Myocyte (in vitro differentiated cells): ENCODE results near the gene TXNDC15. TPM values are rescaled to one million over a fixed set of nuclear protein-coding genes. Genes with fewer than 3 reads are reported as not detected.
"Not testable (repeated sequence)": the region's sequence is repeated elsewhere in the genome, so short reads cannot be mapped to it uniquely, and the experiment has no call there.

Experiments
- DNase-seq: peaks from one replicate; pipeline ENCODE4 v3.0.0-alpha.2; 2012; ENCODE audit warnings: low read depth
- polyA plus RNA-seq: library from polyadenylated mRNA; unstranded; fragments of >200 nt; gene quantifications from one replicate; pipeline ENCODE4 v1.2.1, GENCODE V29; 2012; ENCODE audit warnings: missing spikeins
- total RNA-seq: library from RNA; depleted of rRNA; stranded (reverse); fragments of >200 nt; gene quantifications from 2 replicates; pipeline ENCODE4 v1.2.3, GENCODE V29; 2014

TXNDC15 gene
- total RNA-seq: 94.8 and 106 TPM in 2 replicates
- polyA plus RNA-seq: 94.9 TPM

- DNase-seq: peak; percentile 87
Measured at GRCh38 chr5:134873987-134874830, at the start of gene TXNDC15. Gene TXNDC15 (plus strand): TSS chr5:134874371. CDS start chr5:134874428, 57 bp downstream.

DNA sequence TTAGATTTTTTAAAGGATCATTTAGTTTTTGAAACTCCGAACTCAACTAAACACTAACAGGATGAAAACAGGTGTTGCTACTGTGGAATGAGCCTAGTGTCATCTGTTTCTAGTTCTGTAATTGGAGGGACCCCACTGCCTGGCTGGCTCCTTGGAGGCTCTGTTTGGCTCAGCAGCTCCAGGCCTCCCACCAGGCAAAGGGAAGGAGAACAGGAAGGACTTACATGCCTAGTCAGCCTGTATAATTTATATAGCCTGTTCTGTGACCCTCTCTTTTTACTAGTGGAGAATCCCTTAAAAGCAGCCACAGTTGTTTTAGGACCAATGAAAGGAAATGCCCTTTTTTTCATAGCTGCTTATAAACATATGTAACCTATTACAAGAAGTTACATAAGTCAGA lies 49.5 kb upstream of the TXNDC15 start:
- DNase-seq: no peak

DNA sequence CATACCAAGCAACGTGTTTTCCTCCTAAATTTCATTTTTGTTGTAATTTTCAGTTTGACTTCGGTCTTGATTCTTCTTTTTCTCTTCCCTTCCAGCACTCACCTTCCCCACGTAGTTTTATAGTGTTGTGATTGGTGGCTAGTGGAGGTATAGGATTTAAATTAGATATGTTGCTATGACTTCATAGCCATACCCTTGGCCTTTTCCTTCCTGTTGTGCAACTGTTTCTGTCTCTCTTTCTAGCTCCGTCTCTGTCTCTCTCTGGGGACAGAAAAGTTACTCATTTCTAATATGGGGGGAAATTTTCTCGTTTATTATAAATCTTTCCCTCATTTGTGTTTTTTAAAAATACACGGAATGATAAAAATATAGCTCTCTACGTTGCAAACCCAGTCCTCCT lies 49.0 kb upstream of the TXNDC15 start:
- DNase-seq: no peak

DNA sequence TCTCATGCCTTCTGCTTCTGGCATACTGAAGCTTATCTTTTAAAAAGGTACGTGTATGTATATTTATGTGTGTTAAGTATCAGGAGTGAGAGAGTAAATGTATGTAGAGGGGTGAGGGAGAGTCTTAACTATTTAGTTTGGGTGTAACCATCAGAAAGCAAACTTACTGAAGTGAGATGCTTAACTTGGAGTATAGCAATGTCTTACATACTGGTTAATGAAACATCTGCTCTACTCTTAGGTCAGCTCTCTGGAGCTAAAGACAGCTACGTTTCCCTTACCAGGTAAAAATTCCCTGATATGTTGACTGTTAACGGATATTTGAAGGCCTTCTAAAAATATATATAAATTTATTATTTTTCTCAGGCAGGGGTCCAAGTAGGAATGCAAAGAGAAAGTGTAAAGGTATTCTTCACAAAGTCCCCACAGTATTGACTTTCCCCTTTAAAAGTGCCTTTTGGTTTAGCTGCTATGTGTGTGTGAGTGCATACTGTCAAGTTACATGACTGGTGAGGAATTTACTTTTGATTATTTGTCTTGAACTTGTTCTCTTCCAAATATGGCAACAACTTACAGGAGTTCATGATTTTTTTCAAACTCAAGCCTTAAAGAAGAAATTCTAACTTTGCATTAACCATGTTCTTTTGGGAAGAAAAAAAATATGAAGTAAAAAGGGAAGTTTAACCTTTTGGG lies 40.7 kb upstream of the TXNDC15 start:
- DNase-seq: no peak

GRCh38 chr5:134835623-134836022 lies 38.5 kb upstream of the TXNDC15 start:
- no peak for DNase-seq

DNA sequence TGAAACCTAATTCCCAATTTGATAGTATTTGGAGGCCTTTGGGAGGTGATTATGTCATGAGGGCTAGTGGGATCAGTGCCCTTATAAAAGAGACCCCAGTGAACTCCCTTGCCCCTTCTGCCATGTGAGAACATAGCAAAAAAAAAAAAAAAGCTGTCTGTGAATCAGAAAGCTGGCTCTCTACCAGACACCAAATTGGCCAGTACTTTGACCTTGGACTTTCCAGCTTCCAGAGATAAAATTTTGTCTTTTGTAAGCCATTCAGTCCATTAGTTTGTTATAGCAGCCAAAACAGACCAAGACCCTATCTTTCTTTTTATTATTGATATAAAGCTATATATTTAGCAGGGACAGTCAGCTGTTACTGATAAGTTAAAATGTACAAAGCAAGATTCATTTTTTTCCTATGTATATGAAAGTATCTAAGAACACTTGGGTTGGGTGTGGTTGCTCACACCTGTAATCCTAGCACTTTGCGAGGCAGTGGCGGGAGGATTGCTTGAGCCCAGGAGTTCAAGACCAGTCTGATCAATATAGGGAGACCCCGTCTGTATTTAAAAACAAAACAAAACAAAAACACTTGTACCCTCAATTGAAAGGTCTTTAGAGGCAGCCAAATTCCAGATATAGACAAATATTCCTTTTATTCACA lies 36.5 kb upstream of the TXNDC15 start:
- DNase-seq: no peak

- DNase-seq: not testable (repeated sequence)
Measured at GRCh38 chr5:134838361-134838760, 35.8 kb upstream of the TXNDC15 start.

DNA sequence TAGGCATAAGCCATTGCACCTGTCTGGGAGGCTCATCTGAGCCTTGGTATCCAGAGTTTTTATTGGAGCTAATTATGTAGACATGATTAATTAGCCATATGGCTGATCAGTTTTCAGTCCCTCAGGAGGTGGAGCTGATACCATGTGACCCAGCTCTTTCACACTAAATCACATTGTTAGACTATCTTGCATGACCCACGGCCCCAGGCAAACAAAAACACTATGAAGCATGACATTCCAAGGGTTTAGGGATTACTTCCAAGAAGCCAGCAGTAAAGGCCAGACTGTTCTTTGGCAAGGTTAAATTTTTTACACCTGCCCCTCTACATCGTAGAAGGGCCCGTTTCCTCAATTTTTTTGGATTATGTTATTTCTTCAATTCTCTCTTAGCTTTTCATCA lies 33.4 kb upstream of the TXNDC15 start:
- DNase-seq: no peak

DNA sequence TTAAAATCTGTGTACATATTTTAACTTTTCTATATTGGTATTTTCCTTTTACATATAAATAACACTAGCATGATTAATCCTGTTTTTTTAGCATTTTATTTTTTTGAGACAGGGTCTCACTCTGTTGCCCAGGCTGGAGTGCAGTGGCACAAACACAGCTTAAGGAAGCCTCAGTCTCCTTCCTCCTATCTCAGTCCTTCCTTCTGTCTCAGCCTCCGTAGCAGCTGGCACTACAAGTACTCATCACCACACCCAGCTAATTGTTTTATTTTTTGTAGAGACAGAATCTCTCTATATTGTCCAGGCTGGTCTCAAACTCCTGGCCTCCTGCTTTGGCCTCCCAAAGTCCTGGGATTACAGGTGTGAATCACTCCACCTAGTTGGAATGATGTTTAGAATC lies 29.9 kb upstream of the TXNDC15 start:
- DNase-seq: no peak

GRCh38 chr5:134845335-134845851 lies 28.8 kb upstream of the TXNDC15 start:
- DNase-seq: no peak

DNA sequence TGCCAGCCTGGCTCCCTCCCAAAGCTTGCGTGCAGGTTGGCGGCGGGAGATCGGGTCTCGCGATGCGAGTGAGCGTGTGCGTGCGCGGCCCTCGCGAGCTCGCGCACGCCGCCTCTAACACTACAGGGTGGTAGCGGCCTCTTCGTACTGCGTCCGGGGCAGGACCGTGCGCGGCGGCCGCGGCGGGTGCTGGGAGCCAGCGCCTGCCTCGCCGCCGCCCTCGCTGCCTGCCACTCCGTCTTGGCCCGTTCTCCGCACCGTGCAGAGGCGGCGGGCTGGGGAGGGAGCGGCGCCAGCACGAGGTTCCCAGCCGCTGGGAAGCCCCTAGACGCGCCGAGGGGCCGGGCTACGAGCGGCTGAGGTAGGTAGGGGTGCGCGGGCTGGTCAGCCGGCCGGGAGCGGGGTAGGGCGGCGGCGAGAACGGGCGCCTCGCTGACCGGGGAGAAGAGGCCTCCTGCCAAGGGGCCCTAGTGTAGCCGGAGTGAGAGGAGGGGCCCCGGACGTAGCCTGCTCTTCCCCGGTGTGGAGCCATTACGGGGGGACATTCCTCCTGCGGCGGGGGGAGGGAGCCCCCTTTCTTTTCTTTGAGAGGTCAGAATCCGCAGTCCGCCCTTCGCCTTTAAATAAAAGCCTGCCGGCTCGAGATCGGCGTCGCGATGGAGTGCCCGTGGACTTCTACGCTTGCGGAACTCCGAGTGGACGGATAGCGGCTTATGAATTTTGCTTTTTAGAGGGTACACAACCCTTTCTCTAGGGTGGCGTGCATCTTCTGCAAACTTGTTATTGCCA lies 28.1 kb upstream of the TXNDC15 start, which contains the start of gene C5orf24:
C5orf24 (plus strand) TSS at position 117 of the 789 bp plus-strand sequence. CDS start 8,933 bp downstream, outside the sequence.
- peak; percentile 97 for DNase-seq

- peak; percentile 41 for DNase-seq
Measured at GRCh38 chr5:134846641-134846960, 27.6 kb upstream of the TXNDC15 start.

DNA sequence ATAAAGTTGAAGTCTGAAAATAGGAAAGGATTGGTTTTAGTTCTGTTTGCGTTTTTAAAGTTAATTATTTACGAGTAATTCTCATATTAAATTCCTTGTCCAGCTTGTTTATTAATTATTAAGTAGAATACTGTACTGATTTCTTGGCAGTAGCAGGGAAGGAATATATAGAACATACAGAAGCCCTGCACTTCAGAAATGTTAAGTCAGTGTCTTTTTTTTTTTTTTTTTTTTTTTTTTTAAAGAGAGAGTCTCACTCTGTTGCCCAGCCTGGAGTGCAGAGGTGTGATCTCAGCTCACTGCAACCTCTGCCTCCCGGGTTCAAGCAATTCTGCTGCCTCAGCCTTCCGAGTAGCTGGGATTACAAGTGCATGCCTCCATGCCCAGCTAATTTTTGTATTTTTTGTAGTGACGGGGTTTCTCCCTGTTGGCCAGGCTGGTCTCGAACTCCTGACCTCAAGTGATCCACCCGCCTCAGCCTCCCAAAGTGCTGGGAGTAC lies 24.7 kb upstream of the TXNDC15 start:
- DNase-seq: not testable (repeated sequence)

DNA sequence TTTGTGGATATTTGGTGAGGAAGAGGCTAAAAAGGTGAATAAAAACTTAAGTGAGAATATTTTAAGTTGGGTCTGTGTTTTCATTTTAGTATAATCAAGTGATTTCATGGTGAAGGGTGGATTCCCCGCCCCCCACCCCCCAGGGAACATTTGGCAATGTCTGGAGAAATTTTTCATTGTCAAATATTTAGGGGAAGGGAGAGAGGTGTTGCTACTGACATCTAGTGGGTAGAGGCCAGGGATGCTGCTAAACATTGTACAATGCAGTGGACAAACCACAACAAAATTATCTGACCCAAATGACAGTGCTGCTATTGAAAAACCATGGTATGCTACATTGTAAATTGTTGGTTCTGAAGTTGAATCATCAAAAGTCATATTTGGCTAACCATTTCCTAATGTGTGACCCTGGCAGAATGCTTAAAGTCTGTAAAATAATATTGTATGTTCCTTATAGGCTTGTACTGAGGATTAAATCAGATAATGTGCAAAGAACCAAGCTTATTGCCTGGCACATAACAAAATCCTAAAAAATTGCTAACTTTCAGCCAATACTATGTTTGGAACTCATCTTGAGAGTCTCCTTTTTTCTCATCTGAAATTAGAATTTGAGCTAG lies 22.8 kb upstream of the TXNDC15 start:
- peak; percentile 44 for DNase-seq

DNA sequence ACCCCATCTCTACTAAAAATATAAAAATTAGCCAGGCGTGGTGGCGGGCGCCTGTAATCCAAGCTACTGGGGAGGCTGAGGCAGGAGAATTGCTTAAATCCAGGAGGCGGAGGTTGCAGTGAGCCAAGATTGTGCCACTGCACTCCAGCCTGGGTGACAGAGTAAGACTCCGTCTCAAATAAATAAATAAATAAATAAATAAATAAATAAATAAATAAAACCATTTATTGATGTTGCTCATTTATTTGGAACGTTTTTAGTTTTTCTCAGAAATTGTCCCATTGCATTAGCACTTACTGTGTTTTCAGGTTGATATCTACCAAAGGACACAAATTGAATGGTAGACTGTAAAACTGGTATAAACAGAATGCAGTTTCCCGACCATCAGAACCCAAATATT lies 17.7 kb upstream of the TXNDC15 start:
- not testable (repeated sequence) for DNase-seq

DNA sequence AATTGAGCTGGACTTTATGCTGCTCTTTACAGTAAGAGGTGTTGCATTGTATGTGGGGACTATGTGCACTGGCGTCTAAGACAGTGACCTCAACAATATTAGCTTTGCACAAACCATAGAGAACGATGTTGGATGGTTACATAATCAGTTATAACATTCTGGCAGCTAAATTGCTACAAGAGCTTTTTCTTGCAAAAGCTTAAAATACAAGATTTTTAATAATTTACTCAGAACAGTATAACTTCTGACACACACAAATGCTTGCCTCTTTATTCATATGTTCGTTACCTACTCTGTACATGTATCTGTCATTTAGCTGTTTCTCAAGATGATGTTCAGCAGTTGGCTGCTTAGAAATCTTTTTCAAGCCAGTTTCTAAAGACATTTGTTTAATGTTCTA lies 16.8 kb upstream of the TXNDC15 start:
- DNase-seq: no peak

DNA sequence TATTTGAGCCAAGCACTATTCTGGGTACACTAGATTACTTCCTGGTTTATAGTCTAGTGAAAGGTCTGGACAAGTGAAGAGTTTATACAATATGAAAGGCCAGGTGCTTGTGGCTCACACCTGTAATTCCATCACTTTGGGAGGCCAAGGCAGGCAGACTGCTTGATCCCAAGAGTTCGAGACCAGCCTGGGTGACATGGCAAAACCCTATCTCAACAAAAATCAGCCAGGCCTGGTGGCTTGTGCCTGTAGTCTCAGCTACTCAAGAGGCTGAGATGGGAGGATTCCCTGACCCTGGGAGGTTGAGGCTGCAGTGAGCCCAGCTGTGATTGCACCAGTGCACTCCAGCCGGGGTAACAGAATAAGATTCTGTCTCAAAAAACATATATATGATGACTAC lies 9.5 kb upstream of the TXNDC15 start:
- no peak for DNase-seq

DNA sequence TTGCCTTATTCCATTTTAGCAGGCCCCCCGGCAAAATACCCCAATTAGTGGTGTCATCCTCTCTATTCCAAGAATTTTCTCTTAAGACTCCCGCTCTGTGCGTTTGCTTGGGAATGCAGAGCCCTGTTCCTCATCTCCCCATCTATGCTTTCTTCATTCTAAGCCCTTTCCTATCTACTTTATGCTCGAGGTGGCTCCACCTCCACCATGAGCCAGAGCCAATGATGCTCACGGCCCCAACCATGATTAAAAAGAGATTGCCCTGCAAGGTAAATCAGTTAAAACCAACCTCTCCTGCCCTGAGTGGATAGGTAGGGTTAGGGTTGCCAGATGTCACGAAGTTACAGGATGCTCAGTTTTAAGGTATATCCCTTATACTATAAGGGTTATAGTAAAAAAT lies 677 bp upstream of the TXNDC15 start:
- DNase-seq: no peak

GRCh38 chr5:134874831-134875655 lies 872 bp downstream of the TXNDC15 start:
- DNase-seq: peak; percentile 77
